Omental fat pad (tissue), 4 donors: ENCODE measurements around the gene ATG16L2. TPM values are rescaled to one million over a fixed set of nuclear protein-coding genes. Genes with fewer than 3 reads are reported as not detected.

ENCODE experiments used
- ATAC-seq: fragments of 150-250 bp; one replicate; pipeline ENCODE4 v1.9.1; 2016; ENCODE audit warnings: mild to moderate bottlenecking, moderate library complexity; ENCODE audit not compliant: low FRiP score
- DNase-seq: peaks from one replicate; pipeline ENCODE4 v3.0.0-alpha.2; 2019; ENCODE audit warnings: low spot score
- total RNA-seq, 4 donors: library from RNA; depleted of rRNA; stranded (reverse); fragments of >200 nt; gene quantifications; one replicate each; pipeline ENCODE4 v1.1.0, GENCODE V29; 2016
- TF ChIP-seq, protein P1 (sequence below), 3 donors: fragments of 450-650 bp; IDR thresholded peaks; one replicate each; pipeline ENCODE4 v1.5.1; 2016 to 2017; ENCODE audit warnings: antibody characterized with exemption in 3 of 3, mild to moderate bottlenecking in 3 of 3, moderate library complexity in 2 of 3

The ATG16L2 gene
- total RNA-seq, 4 donors from 2014 or later: 15.5 to 81.0 (median 26.7) TPM

DNA sequence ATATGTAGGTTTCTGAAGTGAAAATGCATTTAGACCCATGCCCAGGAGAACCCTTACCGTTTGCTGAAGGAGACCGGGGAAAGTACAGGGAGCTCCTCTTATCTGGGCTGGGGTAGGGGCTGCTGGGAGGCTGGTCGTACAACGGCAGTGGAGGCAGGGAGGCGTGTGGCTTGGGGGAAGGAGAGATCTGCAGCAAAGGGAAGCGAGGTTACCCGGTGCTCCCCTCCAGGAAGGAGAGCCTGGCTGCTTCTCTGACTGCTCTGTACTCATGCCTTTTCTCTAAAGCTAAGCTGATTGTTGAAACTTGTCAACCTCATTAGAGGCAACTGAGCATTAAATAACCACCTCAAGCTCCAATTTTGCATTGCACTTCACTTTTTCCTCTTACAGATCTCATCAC lies 27.2 kb downstream of the ATG16L2 start:
- TF ChIP-seq, protein P1, sequence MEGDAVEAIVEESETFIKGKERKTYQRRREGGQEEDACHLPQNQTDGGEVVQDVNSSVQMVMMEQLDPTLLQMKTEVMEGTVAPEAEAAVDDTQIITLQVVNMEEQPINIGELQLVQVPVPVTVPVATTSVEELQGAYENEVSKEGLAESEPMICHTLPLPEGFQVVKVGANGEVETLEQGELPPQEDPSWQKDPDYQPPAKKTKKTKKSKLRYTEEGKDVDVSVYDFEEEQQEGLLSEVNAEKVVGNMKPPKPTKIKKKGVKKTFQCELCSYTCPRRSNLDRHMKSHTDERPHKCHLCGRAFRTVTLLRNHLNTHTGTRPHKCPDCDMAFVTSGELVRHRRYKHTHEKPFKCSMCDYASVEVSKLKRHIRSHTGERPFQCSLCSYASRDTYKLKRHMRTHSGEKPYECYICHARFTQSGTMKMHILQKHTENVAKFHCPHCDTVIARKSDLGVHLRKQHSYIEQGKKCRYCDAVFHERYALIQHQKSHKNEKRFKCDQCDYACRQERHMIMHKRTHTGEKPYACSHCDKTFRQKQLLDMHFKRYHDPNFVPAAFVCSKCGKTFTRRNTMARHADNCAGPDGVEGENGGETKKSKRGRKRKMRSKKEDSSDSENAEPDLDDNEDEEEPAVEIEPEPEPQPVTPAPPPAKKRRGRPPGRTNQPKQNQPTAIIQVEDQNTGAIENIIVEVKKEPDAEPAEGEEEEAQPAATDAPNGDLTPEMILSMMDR (IDR thresholded peaks at IDR 0.05): no peak
- DNase-seq: no peak
- no peak for ATAC-seq

GRCh38 chr11:72842126-72842525 lies 27.9 kb downstream of the ATG16L2 start:
- ATAC-seq: no peak
- no peak for DNase-seq
- TF ChIP-seq, protein P1 (IDR thresholded peaks at IDR 0.05): no peak

GRCh38 chr11:72842653-72843330 lies 28.6 kb downstream of the ATG16L2 start:
- ATAC-seq (no peak), DNase-seq (no peak)
- TF ChIP-seq, protein P1 (IDR thresholded peaks at IDR 0.05): no peak

GRCh38 chr11:72844356-72844755 lies 30.1 kb downstream of the ATG16L2 start:
- TF ChIP-seq, protein P1 (IDR thresholded peaks at IDR 0.05): no peak
- ATAC-seq: no peak
- no peak for DNase-seq

GRCh38 chr11:72848846-72849466 lies 34.7 kb downstream of the ATG16L2 start:
- ATAC-seq (no peak), DNase-seq (no peak)
- TF ChIP-seq, protein P1 (IDR thresholded peaks at IDR 0.05): no peak

- TF ChIP-seq, protein P1 (IDR thresholded peaks at IDR 0.05): no peak
- no peak for DNase-seq
- ATAC-seq: no peak
Observed at GRCh38 chr11:72850832-72851231, 36.6 kb downstream of the ATG16L2 start.

GRCh38 chr11:72851726-72852125 lies 37.5 kb downstream of the ATG16L2 start:
- TF ChIP-seq, protein P1 (IDR thresholded peaks at IDR 0.05): no peak
- DNase-seq: no peak
- ATAC-seq: no peak
